Effector CD8-positive, alpha-beta T cell (primary cell): ENCODE results near the gene UBD.

Experiments used
- DNase-seq: peaks from one replicate; lab custom pipeline; 2025; lab: John Stamatoyannopoulos, UW
- total RNA-seq, 4 experiments: gene quantifications; one replicate each; lab custom pipeline; 2026; lab: John Stamatoyannopoulos, UW

The UBD gene
- total RNA-seq, result 0 reads per million in 4 experiments

DNA sequence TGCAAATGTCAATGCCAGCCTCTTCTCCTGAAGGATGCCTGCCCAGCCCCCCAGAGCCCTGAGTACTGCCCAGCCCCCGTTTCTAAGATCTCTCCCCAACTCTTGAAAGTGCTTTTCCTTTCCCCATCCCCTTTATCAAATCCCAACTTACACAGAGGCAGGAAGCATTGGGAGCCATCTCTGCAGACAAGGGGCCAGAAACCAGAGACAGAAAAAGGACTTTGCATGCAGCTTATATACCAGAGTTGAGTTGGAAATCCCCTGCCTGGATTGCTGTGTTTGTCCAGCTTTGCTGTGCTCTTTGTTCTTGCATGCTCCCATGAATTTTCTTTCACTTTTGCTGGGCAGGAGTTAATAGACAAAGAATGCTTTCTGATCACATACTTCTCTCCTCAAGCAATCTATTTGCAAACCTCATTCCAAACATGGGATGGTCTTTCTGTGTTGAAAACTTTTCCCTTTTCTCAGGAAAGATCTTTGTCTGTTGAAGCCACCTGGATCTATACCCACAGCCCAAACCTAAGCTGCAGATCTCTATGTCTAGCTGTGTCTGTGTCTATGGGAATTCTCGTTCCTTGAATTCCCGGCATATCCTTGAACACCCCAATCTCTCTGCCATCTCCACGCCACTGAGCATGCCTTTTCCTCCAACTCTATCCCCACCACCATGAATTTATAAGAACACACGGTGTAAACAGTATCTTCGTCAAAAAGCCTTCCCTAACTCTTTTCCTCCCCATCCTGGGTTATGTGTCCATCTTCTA is at the start of gene UBD:
UBD (minus strand) TSS at position 209 of the 764 bp plus-strand sequence; CDS start at position 178, 31 bp downstream.
- DNase-seq, result no peak

- no peak for DNase-seq
Measured at GRCh38 chr6:29608131-29608530, 48.6 kb upstream of the UBD start.

DNA sequence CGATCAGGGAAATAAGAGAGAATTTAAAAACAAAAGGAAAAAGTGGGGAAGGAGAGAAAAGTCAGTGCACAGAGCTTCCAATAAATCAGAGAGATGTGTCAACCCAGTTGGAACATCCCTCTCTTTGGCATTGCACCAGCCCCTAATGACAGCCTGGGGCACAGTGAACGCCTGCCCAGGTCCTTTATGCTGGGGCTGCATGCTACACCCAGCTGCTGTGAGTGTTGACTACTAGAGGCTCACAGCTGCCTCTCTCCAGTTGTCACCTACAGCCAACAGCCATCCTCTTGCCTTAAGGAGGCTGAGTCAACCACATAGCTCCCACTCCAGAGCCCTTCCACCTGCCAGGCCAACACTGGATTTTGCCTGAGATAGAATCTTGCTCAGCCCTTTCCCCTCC is 44.4 kb upstream of the UBD start:
- no peak for DNase-seq

GRCh38 chr6:29603456-29603855 is 43.9 kb upstream of the UBD start:
- no peak for DNase-seq

DNA sequence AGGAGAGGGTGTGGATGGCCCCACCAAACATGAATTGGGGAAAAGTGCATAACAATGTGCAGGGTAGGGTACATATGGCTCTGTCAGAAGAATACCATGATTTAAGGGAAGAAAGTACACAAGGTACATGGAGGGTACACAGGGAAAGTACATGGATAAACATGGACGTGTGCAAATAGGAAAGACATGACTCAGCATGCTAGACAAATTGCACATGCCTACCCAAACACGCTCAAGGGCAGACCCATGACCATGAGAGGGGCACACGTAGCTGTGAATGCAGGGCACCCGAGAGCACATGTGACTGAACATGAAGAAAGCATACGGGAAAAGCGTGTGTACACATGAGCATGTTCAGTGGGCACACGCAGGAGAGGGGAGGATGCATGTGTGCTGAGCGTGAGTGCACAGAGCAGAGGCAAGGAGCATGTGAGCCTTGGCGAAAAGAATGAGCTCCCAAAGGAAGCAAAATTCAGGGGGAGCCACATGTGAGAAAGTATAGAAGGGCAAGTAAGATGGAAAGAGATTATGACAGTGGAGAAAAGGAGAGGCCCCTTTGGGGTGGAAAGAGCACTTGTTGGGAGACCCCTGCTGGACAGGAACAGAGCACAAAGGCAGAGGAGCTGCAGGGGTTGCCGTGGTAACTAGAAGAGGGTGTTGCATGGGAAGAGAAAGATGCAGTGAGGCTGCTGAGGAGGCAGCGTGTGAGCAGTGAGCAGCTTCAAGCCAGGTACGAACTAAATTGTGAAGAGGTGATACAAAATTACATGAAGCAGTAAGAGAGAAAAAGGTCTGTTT is 43.2 kb upstream of the UBD start:
- DNase-seq, result no peak

DNA sequence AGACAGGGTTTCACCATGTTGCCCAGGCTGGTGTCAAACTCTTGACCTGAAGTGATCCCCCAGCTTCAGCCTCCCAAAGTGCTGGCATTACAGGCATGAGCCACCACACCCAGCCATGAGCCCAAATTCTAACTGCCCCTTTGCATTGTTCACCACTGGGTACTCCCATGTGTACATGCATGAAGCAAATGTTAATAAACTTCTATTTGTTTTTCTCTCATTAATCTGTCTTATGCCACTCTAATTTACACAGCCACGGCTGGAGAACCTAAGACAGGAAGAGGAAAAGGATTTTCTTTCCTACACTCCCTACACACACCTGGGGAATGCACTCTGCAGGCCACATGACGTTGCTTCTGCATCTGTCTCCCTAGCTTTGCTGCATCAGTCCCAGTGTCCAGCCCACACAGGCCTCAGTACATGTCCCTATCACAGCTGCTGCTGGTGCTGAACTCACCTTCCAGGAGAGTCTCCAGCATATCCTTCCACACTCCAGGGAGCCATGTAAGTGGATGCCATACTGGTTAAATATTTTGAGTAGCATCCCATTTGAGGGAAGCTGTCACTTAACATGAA is 38.7 kb upstream of the UBD start:
- DNase-seq, result no peak

GRCh38 chr6:29597184-29597583 is 37.7 kb upstream of the UBD start:
- DNase-seq, result no peak

- DNase-seq, result no peak
Measured at GRCh38 chr6:29596381-29596900, 36.9 kb upstream of the UBD start.

DNA sequence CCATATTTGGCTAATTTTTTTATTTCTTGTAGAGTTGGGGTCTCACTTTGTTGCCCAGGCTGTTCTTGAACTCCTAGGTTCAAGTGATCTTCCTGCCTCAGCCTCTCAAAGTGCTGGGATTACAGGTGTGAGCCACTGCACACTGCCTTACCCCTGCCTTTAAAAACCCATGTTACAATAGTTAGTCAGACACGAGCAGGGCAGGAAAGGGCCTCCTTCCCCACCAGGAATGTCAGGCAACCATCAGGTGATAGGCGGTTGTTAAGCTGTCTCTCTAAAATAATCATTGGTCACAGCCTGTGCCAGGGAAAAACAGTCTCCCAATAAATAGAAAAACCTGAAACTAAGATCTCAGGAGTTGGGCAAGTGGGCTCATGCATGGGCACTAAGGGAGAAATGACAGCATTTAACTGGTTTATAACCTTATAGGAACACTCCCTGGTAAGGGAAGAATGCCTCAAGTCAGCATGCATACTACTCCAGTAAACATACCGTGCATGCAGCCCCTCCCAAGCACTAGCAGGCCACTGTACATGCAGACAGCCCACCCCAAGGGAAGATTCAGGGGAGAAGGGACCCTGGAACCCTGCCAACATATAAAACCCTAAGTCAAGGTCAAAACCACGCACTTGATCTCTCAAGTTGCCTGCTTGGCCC is 33.8 kb upstream of the UBD start:
- no peak for DNase-seq

- no peak for DNase-seq
Measured at GRCh38 chr6:29591677-29592076, 32.1 kb upstream of the UBD start.

GRCh38 chr6:29590218-29590808 is 30.8 kb upstream of the UBD start:
- DNase-seq, result no peak

DNA sequence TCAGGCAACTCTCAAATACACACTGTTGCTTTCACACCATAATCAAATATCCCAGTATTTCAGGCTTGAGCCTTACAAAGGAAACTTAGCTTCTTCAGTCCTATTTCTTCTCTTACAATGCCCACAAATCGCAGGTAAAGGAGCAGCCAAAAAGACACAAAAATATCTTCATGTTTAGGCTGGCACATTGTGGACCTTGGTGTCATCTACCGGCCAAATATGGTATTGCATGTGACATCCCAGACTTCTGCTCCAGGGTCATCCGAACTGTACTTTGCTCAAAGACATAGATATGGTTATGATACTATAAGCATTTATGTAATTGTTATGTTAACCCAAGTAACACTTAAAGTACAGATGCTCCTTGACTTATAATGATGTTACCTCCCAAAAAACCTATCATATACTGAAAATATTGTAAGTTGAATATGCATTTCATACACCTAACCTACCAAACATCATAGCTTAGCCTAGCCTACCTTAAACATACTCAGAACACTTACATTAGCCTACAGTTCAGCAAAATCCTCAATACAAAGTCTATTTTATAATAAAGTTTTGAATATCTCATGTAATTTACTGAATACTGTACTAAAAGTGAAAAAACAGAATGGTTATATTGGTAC is 30.0 kb upstream of the UBD start:
- DNase-seq, result peak; percentile 5

DNA sequence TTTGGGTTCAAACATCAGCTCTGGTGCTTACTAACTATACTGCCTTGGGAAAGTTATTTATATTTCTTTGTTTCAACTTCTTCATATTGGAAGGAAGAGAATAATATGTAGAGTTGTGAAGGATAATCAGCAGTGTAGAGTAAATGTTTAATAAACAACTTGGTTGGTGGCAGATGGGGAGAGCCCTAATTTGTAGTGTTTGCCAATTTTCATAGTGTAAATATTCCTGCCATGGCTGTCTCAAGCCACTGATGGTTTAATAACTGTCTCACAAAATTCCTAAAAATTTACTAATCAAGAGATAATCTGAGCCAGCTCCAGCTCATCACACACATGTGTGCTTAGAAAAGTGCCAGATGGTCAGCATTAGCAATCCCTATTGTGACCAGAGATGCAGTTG is 25.3 kb upstream of the UBD start, which contains the start of gene OR2H2:
OR2H2 (plus strand) TSS at position 301 of the 400 bp plus-strand sequence. CDS start 2,824 bp downstream, outside the sequence.
- DNase-seq, result no peak

GRCh38 chr6:29577544-29577943 is 18.0 kb upstream of the UBD start:
- DNase-seq, result no peak

DNA sequence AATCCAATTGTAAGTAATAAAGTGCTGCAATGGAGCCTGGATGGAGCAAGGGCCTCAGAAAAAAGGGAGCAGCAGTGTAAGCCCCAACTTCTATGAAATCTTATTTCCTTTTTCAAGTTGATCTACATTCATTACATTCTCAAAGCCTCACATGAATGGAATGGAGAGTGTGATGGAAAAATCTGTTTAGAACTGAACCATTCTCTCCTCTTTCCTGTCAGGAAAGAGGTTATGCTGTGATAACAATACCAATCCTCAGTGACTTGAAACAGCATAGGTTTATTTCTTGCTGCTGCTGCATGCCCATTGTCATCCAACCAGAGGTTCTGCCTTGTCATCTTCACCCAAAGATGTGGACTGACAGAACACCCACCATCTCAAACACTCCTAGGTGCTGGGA is 16.5 kb upstream of the UBD start:
- no peak for DNase-seq

DNA sequence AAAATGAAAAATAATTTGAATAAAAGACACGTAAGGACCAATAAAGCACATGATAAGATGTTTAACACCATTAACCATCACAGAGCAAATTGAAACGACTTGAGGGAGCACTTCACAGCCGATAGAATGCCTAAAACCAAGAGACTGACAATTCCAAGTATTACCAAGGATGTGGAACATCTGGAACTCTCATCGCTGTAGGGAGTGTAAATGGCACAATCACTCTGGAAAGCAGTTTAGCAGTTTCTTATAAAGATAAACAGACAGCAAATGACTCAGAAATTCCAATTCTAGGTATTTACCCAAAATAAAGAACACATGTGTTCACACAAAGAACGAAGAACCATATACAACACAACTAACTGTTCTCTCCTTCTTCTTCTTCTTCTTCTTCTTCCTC is 8.5 kb upstream of the UBD start:
- no peak for DNase-seq

DNA sequence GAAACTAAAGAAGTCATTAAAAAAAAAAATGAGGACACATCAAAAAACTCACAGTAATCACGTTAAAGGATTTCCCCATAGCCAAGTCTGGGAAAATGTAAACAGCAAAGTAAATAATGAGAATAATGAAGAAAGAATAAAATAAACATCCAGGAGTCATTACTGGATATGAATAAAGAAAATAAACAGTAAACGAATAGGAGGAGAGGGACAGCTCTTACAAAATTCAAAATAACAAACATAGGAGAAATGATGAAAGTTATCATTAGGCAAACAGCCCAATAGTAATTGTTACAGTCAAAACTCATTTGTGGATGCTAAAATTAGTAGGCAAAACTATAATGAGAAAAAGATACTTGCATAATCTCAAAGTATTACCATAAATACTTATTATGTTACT is 8.0 kb upstream of the UBD start:
- DNase-seq, result no peak

DNA sequence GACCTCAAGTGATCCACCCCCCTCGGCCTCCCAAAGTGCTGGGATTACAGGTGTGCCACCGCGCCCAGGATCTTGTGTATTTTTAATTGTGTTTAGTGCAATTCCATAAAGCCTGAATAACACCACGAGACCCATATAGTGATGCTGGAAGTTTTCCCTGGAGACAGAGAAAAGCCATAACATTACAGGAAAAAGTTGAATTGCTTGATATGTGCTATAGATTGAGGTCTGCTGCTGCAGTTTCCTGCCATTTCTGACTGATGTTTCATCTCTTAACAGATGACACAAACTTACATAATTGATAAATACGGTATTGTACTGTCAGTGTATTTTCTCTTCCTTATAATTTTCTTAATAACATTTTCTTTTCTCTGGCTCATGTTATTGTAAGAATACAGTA is 7.3 kb upstream of the UBD start:
- no peak for DNase-seq

GRCh38 chr6:29564875-29565274 is 5.3 kb upstream of the UBD start:
- no peak for DNase-seq

- DNase-seq, result no peak
Measured at GRCh38 chr6:29563435-29563965, 4.0 kb upstream of the UBD start.
